ENCODE measurements around the gene PDZRN3. TPM values are rescaled to one million over a fixed set of nuclear protein-coding genes. Genes with fewer than 3 reads are reported as not detected.

PDZRN3 gene
- total and polyA plus RNA-seq, 2 experiments from 2014 or later: 7.5 to 14.0 TPM

- H3K4me3 Mint-ChIP-seq: no peak overlapping the region
Observed at GRCh38 chr3:73561494-73561893, 63.2 kb downstream of the PDZRN3 start.

More at GRCh38 chr3:73561494-73561893, 63.2 kb downstream of the PDZRN3 start:
- H3K4me1 Mint-ChIP-seq: peaks cover 22% of the 10 kb centered on the region
- Histone ChIP-seq H3K79me2 (replicated peaks; ENCODE audit: insufficient read depth) (no peaks in the 10 kb centered on the region), H3K27ac (ENCODE audit: low read depth) (no peak overlapping the region), H3K4me2 (no peak overlapping the region), H3K4me3 (no peak overlapping the region), H3K36me3 (ENCODE audit: insufficient read depth) (no peaks in the 10 kb centered on the region), H3K27me3 (ENCODE audit: insufficient read depth) (peaks cover 60% of the 10 kb centered on the region), H3F3A (replicated peaks; ENCODE audit: low read depth) (no peaks in the 10 kb centered on the region), H3K4me1 (ENCODE audit: insufficient read depth) (peaks cover 21% of the 10 kb centered on the region), H4K20me1 (replicated peaks; ENCODE audit: insufficient read depth) (no peaks in the 10 kb centered on the region; the same call in 1 of the 2 replicates), H3K9me2 (ENCODE audit: insufficient read depth) (no peaks in the 10 kb centered on the region), H2AFZ (no peak overlapping the region)
- H3K9me3 Mint-ChIP-seq: no peaks in the 10 kb centered on the region
- TF ChIP-seq EZH2 (IDR thresholded peaks at IDR 0.05; ENCODE audit: low read depth, unreplicated experiment) (no peak), STAT1 (IDR thresholded peaks at IDR 0.05; ENCODE audit: unreplicated experiment) (no peak), NANOG (IDR thresholded peaks at IDR 0.05; ENCODE audit: borderline replicate concordance) (no peak), JUNB (IDR thresholded peaks at IDR 0.05; ENCODE audit: unreplicated experiment) (no peak), POLR2AphosphoS5 (IDR thresholded peaks at IDR 0.05; ENCODE audit: low read depth) (no peak), CTCF (conservative IDR thresholded peaks at IDR 0.05; ENCODE audit: low read depth in 2 of 2) (no peak), ZNF114 (CRISPR knock-in tag; IDR thresholded peaks at IDR 0.05) (no peak), EZH2phosphoT487 (IDR thresholded peaks at IDR 0.05; ENCODE audit: unreplicated experiment) (no peak), ZNF331 (CRISPR knock-in tag; IDR thresholded peaks at IDR 0.05; ENCODE audit: low read depth) (no peak), CREB1 (CRISPR knock-in tag; IDR thresholded peaks at IDR 0.05; ENCODE audit: low read depth) (no peak)
- TF ChIP-seq, protein P1, sequence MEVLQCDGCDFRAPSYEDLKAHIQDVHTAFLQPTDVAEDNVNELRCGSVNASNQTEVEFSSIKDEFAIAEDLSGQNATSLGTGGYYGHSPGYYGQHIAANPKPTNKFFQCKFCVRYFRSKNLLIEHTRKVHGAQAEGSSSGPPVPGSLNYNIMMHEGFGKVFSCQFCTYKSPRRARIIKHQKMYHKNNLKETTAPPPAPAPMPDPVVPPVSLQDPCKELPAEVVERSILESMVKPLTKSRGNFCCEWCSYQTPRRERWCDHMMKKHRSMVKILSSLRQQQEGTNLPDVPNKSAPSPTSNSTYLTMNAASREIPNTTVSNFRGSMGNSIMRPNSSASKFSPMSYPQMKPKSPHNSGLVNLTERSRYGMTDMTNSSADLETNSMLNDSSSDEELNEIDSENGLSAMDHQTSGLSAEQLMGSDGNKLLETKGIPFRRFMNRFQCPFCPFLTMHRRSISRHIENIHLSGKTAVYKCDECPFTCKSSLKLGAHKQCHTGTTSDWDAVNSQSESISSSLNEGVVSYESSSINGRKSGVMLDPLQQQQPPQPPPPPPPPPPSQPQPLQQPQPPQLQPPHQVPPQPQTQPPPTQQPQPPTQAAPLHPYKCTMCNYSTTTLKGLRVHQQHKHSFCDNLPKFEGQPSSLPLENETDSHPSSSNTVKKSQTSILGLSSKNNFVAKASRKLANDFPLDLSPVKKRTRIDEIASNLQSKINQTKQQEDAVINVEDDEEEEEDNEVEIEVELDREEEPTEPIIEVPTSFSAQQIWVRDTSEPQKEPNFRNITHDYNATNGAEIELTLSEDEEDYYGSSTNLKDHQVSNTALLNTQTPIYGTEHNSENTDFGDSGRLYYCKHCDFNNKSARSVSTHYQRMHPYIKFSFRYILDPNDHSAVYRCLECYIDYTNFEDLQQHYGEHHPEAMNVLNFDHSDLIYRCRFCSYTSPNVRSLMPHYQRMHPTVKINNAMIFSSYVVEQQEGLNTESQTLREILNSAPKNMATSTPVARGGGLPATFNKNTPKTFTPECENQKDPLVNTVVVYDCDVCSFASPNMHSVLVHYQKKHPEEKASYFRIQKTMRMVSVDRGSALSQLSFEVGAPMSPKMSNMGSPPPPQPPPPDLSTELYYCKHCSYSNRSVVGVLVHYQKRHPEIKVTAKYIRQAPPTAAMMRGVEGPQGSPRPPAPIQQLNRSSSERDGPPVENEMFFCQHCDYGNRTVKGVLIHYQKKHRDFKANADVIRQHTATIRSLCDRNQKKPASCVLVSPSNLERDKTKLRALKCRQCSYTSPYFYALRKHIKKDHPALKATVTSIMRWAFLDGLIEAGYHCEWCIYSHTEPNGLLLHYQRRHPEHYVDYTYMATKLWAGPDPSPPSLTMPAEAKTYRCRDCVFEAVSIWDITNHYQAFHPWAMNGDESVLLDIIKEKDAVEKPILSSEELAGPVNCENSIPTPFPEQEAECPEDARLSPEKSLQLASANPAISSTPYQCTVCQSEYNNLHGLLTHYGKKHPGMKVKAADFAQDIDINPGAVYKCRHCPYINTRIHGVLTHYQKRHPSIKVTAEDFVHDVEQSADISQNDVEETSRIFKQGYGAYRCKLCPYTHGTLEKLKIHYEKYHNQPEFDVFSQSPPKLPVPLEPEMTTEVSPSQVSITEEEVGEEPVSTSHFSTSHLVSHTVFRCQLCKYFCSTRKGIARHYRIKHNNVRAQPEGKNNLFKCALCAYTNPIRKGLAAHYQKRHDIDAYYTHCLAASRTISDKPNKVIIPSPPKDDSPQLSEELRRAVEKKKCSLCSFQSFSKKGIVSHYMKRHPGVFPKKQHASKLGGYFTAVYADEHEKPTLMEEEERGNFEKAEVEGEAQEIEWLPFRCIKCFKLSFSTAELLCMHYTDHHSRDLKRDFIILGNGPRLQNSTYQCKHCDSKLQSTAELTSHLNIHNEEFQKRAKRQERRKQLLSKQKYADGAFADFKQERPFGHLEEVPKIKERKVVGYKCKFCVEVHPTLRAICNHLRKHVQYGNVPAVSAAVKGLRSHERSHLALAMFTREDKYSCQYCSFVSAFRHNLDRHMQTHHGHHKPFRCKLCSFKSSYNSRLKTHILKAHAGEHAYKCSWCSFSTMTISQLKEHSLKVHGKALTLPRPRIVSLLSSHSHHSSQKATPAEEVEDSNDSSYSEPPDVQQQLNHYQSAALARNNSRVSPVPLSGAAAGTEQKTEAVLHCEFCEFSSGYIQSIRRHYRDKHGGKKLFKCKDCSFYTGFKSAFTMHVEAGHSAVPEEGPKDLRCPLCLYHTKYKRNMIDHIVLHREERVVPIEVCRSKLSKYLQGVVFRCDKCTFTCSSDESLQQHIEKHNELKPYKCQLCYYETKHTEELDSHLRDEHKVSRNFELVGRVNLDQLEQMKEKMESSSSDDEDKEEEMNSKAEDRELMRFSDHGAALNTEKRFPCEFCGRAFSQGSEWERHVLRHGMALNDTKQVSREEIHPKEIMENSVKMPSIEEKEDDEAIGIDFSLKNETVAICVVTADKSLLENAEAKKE (CRISPR knock-in tag; IDR thresholded peaks at IDR 0.05): no peak
- TF ChIP-seq, protein P2, sequence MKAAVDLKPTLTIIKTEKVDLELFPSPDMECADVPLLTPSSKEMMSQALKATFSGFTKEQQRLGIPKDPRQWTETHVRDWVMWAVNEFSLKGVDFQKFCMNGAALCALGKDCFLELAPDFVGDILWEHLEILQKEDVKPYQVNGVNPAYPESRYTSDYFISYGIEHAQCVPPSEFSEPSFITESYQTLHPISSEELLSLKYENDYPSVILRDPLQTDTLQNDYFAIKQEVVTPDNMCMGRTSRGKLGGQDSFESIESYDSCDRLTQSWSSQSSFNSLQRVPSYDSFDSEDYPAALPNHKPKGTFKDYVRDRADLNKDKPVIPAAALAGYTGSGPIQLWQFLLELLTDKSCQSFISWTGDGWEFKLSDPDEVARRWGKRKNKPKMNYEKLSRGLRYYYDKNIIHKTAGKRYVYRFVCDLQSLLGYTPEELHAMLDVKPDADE (IDR thresholded peaks at IDR 0.05): no peak
- no peak overlapping the region for H3K27ac Mint-ChIP-seq
- ATAC-seq (no peak), DNase-seq (ENCODE audit: low spot score) (no peak)
- H3K36me3 Mint-ChIP-seq (ENCODE audit: low read depth): no peaks in the 10 kb centered on the region
- H3K27me3 Mint-ChIP-seq (ENCODE audit: insufficient read depth, low read depth, poor library complexity): peaks cover 30% of the 10 kb centered on the region
